Adrenal gland (tissue), 5 donors: ENCODE results near the gene LMBRD2.

Source experiments
- CTCF ChIP-seq, 6 experiments: fragments of 450-650 bp in 4 of 6; fragments of 200-600 bp in 2 of 6; sonication (generic) in 1 of 6; IDR thresholded peaks; 1 replicate in 5 of 6; 2 replicates in 1 of 6; pipeline versions ENCODE4 v1.5.1 to v1.8.0; 2016 to 2021; ENCODE audit warnings: antibody characterized with exemption in 6 of 6, mild to moderate bottlenecking in 2 of 6, moderate library complexity in 1 of 6
- POLR2A ChIP-seq, 2 donors: fragments of 450-650 bp; IDR thresholded peaks; one replicate each; pipeline ENCODE4 v1.6.1; 2017; ENCODE audit warnings: antibody characterized with exemption in 2 of 2, mild to moderate bottlenecking in 2 of 2, moderate library complexity in 1 of 2
- donor health status: DM: no; HTN: no; CAD: no.

GRCh38 chr5:36052538-36052937 is 99.1 kb downstream of the LMBRD2 start:
- TF ChIP-seq CTCF (IDR thresholded peaks at IDR 0.05) (no peak), POLR2A (IDR thresholded peaks at IDR 0.05) (no peak)
